ELR (cell line): ENCODE measurements around the gene AZU1.
"Not testable (repeated sequence)": the region's sequence is repeated elsewhere in the genome, so short reads cannot be mapped to it uniquely, and the experiment has no call there.

Source experiments
- DNase-seq: peaks from one replicate; pipeline ENCODE4 v3.0.0-alpha.2; 2015; ENCODE audit warnings: low read depth

The AZU1 gene

DNA sequence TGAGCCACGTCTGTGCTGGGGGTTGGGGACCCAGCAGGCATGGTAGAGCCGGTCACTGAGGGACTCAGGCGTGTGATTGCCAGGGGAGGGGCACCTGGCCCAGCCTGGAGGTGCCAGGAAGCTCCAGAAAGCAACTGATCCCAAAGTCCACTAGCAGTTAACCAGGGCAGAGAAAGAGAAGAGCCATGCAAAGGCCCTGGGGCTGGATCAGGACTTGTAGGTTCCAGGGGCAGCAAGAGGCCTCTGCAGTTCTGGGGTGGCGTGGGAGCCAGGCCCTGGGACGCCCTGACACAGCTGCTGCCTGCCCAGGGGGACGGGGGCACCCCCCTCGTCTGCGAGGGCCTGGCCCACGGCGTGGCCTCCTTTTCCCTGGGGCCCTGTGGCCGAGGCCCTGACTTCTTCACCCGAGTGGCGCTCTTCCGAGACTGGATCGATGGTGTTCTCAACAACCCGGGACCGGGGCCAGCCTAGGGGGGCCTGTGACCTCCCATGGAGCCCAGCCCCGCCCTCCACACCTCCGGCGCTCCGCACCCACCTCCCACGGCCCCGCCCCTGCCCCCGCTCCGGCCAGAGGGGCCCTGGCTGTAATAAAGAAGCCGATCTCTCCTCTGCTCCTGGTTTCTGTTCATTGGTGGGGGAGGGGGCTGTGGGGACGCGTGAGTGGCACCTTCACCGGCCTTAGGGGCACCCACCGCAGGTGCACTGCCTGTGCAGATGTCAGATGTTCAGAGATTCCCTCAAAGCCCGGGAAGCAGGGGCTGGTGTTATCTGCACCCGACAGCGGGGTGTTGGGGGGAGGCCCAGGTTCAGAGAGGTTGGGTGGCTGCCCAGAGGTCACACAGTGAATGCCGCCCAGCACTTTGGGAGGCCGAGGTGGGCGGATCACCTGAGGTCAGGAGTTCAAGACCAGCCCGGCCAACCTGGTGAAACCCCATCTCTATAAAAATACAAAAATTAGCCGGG is 4.1 kb downstream of the AZU1 start:
- no peak for DNase-seq

DNA sequence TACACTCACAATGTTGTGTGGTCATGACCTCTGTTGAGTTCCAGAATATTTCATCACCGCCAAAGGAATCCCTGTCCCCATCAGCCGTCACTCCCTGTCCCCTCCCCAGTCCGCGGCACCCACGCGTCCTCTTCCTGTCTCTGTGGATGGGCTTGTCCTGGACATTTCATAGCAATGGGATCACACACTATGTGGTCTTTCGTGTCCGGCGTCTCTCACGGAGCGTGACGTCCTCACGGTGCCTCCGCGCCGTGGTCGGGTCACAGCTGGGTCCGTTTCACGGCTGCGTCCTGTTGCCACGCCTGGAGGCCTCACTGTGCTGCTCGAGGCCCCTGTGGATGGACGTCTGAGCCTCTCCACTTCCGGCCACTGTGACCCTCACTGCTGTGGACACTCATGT is 6.6 kb downstream of the AZU1 start:
- no peak for DNase-seq

DNA sequence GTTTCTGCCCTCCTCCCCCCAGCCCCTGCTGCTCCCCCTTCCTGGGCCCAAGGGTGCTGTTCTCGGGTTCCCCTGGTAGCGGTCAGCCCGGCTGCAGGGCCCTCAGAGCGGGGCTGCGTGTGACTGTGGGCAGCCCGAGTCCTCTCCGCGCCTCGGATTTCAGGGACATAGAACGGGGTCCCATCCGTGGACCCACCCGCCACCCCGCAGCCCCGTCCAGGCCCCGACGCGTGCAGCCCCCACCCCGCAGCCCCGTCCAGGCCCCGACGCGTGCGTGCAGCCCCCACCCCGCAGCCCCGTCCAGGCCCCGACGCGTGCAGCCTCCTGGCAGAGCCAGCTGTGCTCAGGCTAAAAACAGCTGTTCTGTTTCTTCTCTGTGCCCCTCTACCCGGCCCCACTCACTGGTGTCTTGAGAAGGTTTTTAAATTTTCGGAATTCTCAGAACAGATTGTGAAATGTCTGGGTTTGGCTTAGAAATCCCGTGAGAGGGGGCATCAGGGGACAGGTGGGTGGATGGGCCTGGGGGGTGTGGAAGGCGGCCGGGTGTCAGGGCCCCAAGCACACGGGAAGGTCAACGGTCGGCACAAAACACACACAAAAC is 7.7 kb downstream of the AZU1 start:
- DNase-seq: no peak

DNA sequence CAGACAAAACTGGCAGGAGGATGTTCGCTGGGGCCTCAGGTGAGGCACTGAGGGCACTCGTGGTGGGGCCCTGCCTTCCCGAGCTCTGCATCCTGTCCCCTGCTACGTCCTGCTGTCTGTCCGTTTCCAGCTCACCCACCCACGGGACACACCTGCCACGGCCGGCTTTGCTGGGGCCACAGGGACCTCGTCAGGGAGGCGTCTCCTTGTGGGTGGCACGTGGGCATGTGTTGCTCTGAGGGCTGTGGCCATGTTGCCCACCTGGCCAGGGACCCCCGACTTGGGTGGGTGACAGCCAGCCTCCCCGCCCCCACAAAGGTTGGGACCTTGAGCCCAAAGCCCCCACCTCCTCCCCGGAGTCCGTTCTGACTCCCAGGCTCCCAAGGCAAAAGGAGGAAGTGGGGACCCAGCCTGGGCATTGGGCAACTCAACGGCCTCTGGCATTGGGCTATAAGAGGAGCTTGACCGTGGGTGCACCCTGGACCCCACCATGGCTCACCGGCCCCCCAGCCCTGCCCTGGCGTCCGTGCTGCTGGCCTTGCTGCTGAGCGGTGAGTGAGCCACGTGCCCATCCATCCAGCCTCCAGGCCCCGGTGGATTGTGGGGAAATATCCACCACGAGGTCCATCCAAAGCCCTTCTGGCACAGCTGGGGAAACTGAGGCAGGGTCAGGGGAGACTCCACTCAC is 13.0 kb downstream of the AZU1 start, which contains the start of gene PRTN3:
PRTN3 (plus strand) TSS at position 481 of the 688 bp plus-strand sequence; CDS start at position 491, 10 bp downstream.
- DNase-seq: no peak

DNA sequence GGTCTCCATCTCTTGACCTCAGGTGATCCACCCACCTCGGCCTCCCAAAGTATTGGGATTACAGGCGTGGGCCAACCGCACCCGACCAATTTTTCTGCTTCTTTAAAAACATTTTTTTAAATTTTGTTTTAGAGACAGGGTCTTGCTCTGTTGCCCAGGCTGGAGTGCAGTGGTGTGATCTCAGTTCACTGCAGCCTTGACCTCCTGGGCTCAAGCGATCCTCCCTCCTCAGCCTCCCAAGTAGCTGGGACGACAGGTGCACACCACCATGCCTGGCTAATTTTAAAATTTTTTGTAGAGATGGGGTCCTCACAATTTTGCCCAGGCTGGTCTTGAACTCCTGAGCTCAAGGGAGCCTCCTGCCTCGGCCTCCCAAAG is 15.2 kb downstream of the AZU1 start:
- not testable (repeated sequence) for DNase-seq

DNA sequence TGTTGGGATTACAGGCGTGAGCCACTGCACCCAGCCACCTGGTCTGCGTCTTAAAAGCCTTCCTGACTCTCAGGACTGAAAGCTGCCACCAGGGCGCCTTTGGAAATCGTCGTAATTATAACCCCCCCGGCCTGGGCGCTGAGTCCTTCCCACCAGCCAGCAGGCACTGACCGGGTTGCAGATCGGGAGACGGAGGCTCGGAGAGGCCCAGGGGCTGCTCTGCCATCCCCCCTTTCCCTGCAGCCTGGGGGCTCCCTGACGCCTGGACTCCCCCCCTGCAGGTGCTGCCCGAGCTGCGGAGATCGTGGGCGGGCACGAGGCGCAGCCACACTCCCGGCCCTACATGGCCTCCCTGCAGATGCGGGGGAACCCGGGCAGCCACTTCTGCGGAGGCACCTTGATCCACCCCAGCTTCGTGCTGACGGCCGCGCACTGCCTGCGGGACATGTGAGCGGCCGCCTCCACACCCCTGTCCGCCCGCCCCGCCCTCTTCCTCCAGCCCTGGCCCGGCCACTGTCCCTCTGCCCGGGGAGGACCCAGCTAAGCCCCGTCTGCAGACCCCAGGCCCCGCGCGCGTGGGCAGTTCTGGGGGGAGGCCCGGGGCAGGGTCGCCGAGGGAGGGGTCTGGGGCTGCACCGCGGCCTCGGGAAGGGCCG is 15.7 kb downstream of the AZU1 start:
- no peak for DNase-seq

DNA sequence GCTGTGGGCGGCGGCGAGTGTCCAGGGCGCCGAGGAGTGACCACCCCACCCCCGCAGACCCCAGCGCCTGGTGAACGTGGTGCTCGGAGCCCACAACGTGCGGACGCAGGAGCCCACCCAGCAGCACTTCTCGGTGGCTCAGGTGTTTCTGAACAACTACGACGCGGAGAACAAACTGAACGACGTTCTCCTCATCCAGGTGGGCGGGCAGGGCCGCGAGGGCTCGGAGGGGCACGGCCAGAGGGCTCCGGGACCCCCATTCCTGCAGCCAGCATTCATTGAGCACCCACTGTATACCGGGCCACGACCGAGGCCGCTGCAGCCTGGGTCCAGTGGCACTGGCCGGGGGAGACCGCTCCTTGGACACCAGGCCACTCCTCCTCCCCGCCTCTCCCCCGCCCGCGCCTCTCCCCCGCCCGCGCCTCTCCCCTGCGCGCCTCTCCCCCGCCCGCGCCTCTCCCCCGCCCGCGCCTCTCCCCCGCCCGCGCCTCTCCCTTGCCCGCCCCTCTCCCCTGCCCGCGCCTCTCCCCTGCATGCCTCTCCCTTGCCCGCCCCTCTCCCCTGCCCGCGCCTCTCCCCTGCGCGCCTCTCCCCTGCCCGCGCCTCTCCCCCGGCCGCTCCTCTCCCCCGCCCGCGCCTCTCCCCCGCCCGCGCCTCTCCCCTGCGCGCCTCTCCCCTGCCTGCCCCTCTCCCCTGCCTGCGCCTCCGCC is 16.4 kb downstream of the AZU1 start:
- DNase-seq: no peak

DNA sequence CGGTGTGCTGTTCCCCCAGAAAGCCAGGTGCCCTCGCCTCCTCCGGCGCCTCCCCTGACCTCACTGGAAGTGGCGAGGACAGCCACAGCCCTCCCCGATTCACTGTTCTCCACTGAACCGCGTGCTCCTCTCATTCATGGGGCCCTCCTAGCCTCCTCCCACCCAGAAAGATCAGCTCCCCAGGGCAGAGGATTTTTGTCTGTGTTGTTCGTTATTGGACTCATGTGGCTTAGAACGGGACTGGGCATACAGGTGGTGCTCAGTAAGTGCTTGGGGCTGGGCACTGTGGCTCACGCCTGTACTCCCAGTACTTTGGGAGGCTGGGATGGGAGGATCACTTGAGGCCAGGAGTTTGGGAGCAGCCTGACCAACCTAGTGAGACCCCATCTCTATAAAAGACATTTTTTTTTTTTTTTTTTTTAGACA is 16.9 kb downstream of the AZU1 start:
- DNase-seq: no peak

DNA sequence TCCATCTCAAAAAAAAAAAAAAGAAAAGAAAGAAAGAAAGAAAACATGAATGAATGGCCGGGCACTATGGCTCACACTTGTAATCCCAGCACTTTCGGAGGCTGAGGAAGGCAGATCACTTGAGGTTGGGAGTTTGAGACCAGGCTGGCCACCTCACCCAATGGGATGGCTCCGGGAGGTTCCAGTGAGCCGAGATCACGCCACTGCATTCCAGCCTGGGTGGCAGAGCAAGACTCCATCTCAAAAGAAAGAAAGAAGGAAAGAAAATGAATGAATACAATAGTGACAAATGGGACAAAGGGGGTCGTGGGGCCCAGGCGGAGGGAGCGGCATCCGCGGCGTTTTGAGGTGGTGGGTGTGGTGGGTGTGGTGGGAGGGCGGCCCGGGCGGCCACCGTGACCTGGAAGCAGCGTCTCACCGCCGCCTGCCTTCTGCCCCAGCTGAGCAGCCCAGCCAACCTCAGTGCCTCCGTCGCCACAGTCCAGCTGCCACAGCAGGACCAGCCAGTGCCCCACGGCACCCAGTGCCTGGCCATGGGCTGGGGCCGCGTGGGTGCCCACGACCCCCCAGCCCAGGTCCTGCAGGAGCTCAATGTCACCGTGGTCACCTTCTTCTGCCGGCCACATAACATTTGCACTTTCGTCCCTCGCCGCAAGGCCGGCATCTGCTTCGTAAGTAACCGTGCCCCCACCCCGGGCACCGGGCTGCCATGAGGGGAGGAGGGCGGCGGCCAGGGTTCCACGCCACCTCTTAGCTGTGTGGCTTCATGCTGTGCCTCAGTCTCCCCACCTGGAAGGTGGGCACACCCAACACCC is 18.3 kb downstream of the AZU1 start:
- DNase-seq: no peak

DNA sequence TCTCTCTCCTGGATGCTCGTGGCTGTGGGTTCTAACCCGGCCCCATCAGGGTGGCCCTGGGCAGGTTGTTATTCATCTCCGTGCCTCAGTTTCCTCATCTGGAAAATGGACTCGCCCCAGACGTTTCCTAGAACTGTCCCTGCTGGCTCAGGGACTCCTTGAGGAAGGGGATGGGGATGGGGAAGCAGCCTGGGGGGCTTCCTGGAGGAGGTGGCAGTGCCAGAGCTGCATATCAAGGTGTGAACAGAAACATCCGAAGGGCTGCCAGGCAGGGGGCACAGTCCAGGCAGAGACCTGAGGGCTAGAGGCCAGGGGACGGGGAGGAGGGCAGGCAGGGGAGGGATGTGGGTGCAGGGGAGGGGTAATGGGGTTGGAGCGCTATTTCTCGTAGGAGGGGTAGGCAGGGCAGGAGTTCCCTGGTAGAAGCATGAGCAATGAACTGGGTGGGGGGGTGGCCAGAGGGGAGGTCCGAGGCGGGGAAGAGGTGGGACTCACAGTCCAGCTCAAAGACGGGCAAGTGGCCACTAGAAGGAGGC is 20.8 kb downstream of the AZU1 start:
- no peak for DNase-seq

DNA sequence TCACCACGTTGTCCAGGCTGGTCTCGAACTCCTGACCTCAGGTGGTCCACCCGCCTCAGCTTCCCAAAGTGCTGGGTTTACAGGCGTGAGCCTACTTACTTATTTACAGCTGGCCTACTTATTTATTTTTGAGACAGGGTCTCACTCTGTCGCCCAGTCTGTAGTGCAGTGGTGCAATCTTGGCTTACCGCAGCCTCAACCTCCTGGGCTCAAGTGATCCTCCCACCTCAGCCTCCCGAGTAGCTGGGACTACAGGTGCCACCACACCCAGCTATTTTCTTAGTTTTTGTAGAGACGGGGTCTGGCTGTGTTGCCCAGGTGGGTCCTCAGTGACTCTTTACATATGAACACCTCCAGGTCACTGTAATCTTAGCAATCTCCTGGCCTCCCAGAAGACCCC is 21.6 kb downstream of the AZU1 start:
- not testable (repeated sequence) for DNase-seq

DNA sequence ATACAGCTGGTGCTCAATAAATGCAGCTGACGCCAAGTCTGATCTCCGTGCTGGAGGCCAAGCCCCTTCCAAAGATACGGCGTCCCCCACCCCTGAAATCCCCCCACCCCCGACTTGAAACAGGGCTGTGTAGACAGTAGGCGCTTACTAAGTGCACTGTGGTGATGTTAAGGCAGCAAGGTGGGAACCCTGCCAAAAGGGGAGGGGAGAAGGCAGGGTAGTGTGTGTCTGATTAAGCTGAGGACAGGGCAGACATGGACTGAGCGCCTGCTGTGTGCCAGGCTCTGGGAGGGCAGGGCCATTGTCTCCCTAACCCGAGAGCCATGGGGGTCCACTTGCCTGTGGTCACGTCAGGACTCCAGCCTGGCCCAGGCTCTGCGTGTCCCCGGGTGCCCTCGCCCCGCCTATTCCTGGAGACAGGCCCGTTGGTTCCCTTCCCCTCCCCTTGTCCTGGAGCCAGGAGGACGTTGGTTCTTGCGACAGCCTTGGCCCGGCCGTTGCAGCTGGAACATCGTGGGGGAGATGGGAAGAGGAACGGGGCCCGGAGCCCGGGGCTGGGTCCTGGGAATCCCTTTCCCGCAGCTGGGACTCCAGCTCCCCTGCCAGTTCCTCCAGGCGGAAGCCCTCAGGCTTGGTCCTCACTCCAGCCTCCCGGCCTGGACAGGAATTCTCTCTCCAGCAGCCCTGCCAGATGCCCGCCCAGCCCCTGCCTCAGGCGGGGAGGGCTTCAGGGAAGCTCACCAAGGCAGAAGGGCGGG is 22.8 kb downstream of the AZU1 start:
- peak; percentile 63 for DNase-seq

DNA sequence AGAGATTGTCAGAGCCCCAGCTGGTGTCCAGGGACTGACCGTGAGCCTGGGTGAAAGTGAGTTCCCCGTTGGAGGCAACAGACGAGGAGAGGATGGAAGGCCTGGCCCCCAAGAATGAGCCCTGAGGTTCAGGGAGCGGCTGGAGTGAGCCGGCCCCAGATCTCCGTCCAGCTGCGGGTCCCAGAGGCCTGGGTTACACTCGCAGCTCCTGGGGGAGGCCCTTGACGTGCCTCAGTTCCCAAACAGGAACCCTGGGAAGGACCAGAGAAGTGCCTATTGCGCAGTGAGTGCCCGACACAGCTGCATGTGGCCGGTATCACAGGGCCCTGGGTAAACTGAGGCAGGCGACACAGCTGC is 23.3 kb downstream of the AZU1 start:
- no peak for DNase-seq

DNA sequence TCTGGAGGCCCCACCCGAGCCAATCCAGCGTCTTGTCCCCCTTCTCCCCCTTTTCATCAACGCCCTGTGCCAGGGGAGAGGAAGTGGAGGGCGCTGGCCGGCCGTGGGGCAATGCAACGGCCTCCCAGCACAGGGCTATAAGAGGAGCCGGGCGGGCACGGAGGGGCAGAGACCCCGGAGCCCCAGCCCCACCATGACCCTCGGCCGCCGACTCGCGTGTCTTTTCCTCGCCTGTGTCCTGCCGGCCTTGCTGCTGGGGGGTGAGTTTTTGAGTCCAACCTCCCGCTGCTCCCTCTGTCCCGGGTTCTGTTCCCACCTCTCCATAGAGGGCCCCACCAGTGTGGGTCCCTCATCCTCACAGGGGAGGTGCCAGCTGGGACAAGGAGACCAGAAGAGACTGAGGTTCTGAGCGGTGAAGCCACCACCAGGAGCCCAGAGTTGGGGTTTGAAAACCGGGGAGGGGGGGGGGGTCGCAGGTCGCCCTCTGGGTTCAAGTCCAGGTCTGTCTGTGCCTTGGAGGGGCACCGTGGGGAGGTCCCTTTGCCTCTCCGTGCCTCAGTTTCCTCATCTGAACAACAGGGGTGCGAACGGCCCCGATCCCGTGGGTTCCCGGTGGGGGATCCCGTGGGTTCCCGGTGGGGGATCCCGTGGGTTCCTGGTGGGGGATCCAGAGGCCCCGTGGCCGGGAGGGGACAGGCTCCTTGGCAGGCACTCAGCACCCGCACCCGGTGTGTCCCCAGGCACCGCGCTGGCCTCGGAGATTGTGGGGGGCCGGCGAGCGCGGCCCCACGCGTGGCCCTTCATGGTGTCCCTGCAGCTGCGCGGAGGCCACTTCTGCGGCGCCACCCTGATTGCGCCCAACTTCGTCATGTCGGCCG is 24.7 kb downstream of the AZU1 start, which contains the start of gene ELANE:
ELANE (plus strand) TSS at position 168 of the 878 bp plus-strand sequence; CDS start at position 194, 26 bp downstream.
- DNase-seq: no peak

DNA sequence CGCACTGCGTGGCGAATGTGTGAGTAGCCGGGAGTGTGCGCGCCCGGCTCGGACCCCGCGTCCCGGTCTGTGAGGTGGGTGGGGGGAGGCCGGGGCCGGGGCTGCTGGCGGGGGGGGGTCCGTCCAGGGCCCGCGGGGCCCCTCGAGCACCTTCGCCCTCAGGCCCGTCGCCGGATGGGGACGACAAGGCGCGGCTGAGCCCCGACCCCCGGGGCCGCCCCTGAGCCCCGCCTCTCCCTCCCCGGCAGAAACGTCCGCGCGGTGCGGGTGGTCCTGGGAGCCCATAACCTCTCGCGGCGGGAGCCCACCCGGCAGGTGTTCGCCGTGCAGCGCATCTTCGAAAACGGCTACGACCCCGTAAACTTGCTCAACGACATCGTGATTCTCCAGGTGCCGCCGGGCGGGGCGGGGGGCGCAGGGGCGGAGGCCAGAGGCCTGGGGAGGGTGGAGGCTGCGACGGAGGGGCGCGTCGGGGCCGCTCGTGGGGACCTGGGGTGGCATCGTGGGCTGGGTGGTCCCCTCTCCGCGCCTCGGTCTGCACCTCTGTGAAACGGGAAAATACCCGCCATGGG is 25.5 kb downstream of the AZU1 start:
- DNase-seq: no peak

DNA sequence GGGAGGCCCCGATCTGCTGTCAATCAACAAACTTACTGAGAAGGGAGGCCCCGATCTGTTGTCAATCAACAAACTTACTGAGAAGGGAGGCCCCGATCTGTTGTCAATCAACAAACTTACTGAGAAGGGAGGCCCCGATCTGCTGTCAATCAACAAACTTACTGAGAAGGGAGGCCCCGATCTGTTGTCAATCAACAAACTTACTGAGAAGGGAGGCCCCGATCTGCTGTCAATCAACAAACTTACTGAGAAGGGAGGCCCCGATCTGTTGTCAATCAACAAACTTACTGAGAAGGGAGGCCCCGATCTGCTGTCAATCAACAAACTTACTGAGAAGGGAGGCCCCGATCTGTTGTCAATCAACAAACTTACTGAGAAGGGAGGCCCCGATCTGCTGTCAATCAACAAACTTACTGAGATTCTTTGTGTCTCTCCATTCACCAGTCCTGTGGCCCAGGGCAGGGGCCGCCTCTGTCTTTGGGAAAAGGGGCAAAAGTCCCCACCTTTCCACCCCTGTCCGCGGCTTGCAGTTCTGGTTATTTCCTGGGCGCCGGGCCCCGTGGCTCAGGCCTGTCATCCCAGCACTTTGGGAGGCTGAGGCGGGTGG is 26.1 kb downstream of the AZU1 start:
- DNase-seq: not testable (repeated sequence)

DNA sequence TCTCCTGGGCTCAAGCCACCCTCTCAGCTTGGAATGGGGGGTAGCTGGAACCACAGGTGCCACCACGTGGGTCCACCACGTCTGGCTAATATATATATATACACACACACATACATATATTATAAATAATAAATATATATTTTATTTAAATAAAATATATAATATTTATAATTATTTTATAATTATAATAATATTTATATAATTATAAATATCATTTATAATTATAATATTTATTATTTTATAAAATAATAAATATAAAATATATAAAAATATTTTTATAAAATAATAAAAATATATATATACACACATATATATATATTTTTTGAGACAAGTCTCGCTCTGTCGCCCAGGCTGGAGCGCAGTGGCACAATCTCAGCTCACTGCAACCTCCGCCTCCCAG is 26.9 kb downstream of the AZU1 start:
- no peak for DNase-seq

DNA sequence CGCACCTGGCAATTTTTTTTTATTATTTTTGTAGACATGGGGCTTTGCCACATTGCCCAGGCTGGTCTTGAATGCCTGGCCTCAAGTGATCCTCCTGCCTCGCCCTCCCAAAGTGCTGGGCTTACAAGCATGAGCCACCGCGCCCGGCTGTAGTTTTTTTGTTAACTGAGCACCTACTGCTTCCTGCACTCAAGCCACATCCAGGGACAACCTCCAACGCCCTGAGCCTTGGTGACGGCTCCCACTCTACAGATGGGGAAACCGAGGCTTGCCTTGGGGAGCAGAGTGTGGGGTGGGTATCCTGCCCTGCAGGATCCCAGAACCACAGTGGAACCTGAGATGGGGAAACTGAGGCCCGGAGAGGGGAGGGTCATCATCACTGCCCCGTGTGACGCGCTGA is 27.5 kb downstream of the AZU1 start:
- DNase-seq: no peak
